ENCODE data around the gene ACACB. TPM values are rescaled to one million over a fixed set of nuclear protein-coding genes. Genes with fewer than 3 reads are reported as not detected.

The ACACB gene
- total and polyA plus RNA-seq, 2 experiments from 2014 or later = 6.2 to 15.4 TPM

- Histone ChIP-seq H3K4me1 (ENCODE audit: insufficient read depth) (peaks cover 9% of the 10 kb centered on the region; the same call in 1 of the 2 replicates), H3K4me3 (peak overlapping the region; percentile 51), H4K20me1 (replicated peaks; ENCODE audit: insufficient read depth) (peaks cover 11% of the 10 kb centered on the region), H3K4me2 (peak overlapping the region; percentile 62), H2AFZ (peak overlapping the region; percentile 75), H3K79me2 (replicated peaks; ENCODE audit: insufficient read depth) (no peaks in the 10 kb centered on the region), H3K36me3 (ENCODE audit: insufficient read depth) (peaks cover 21% of the 10 kb centered on the region), H3K27ac (ENCODE audit: low read depth) (no peak overlapping the region; the same call in 1 of the 2 replicates), H3K9me2 (ENCODE audit: insufficient read depth) (no peaks in the 10 kb centered on the region), H3F3A (replicated peaks; ENCODE audit: low read depth) (peaks cover 26% of the 10 kb centered on the region), H3K27me3 (ENCODE audit: insufficient read depth) (no peaks in the 10 kb centered on the region)
- H3K9me3 Mint-ChIP-seq = no peaks in the 10 kb centered on the region
- no peak for TF ChIP-seq ZNF462 (CRISPR knock-in tag; IDR thresholded peaks at IDR 0.05)
- TF ChIP-seq CREB1 (CRISPR knock-in tag; IDR thresholded peaks at IDR 0.05; ENCODE audit: low read depth) = peak; percentile 43; the same call in 1 of the 2 replicates
- peak; percentile 78 for TF ChIP-seq POLR2AphosphoS5 (IDR thresholded peaks at IDR 0.05; ENCODE audit: low read depth)
- peak overlapping the region; percentile 61; the same call in 2 of the 3 replicates for H3K4me3 Mint-ChIP-seq
- H3K4me1 Mint-ChIP-seq = peaks cover 24% of the 10 kb centered on the region
- peak; percentile 97 for ATAC-seq
- peak; percentile 94 for DNase-seq (ENCODE audit: low spot score)
- peaks cover 5% of the 10 kb centered on the region for H3K27me3 Mint-ChIP-seq (ENCODE audit: insufficient read depth, low read depth, poor library complexity)
- H3K27ac Mint-ChIP-seq = peak overlapping the region; percentile 90
- peaks cover 45% of the 10 kb centered on the region for H3K36me3 Mint-ChIP-seq (ENCODE audit: low read depth)
Observed at GRCh38 chr12:109110988-109111495, 5.3 kb upstream of the ACACB start.

DNA sequence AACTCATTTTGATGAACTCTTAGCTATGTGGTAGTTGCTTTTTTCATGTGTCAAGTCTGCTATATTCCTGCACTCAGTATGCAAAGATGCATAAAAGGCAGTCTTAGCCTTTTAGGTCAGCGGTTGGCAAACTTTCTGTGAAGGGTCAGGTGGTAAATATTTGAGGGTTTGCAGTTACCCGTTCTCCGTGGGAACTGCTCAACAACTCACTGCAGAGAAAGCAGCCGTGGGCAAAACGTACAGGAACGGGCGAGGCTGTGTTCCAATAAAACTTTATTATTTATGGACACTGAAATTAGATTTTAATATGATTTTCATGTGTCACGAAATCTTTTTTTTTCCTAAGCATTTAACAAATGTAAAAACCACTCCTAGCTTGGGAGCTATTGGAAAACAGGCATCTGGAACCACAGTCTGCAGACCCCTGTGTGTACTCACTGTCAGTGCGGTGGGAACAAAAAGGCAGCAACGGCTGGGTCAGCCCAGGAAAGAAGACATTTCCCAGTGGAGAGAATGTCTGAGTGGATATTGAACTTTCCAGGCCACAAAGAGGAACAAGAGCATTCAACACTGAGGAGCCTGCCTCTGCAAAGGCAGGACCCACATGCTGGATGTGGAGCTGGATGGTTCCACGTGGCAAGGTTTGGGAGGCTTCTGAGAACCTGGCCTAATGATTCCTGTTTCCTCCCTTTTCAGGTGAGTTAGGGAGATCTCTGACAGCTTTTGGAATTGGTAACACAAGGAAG is 3.5 kb upstream of the ACACB start:
- Histone ChIP-seq H3K9me2 (ENCODE audit: insufficient read depth) (no peaks in the 10 kb centered on the region), H3K36me3 (ENCODE audit: insufficient read depth) (peaks cover 10% of the 10 kb centered on the region), H3K27ac (ENCODE audit: low read depth) (no peak overlapping the region), H2AFZ (no peak overlapping the region), H3K27me3 (ENCODE audit: insufficient read depth) (no peaks in the 10 kb centered on the region), H3K79me2 (replicated peaks; ENCODE audit: insufficient read depth) (no peaks in the 10 kb centered on the region), H3K4me2 (no peak overlapping the region), H3K4me1 (ENCODE audit: insufficient read depth) (peaks cover 9% of the 10 kb centered on the region; the same call in 1 of the 2 replicates), H3K4me3 (no peak overlapping the region), H4K20me1 (replicated peaks; ENCODE audit: insufficient read depth) (peaks cover 1% of the 10 kb centered on the region; the same call in 1 of the 2 replicates), H3F3A (replicated peaks; ENCODE audit: low read depth) (peaks cover 20% of the 10 kb centered on the region)
- ATAC-seq (no peak), DNase-seq (ENCODE audit: low spot score) (no peak)
- Mint-ChIP-seq H3K27me3 (ENCODE audit: insufficient read depth, low read depth, poor library complexity) (peaks cover 8% of the 10 kb centered on the region), H3K27ac (no peak overlapping the region), H3K36me3 (ENCODE audit: low read depth) (peaks cover 28% of the 10 kb centered on the region), H3K4me3 (no peak overlapping the region), H3K4me1 (peaks cover 31% of the 10 kb centered on the region), H3K9me3 (no peaks in the 10 kb centered on the region)
- TF ChIP-seq ZNF331 (CRISPR knock-in tag; IDR thresholded peaks at IDR 0.05; ENCODE audit: low read depth) (no peak), REST (IDR thresholded peaks at IDR 0.05; ENCODE audit: unreplicated experiment) (no peak), JUNB (IDR thresholded peaks at IDR 0.05; ENCODE audit: unreplicated experiment) (no peak), EZH2 (IDR thresholded peaks at IDR 0.05; ENCODE audit: low read depth, unreplicated experiment) (no peak), ZNF114 (CRISPR knock-in tag; IDR thresholded peaks at IDR 0.05) (no peak), ETS1 (IDR thresholded peaks at IDR 0.05) (no peak)

Data from GM23338 (cell line).